ENCODE data around the gene TUNAR. TPM values are rescaled to one million over a fixed set of nuclear protein-coding genes. Genes with fewer than 3 reads are reported as not detected.

TUNAR gene
- total and polyA plus RNA-seq, 5 donors = not detected

DNA sequence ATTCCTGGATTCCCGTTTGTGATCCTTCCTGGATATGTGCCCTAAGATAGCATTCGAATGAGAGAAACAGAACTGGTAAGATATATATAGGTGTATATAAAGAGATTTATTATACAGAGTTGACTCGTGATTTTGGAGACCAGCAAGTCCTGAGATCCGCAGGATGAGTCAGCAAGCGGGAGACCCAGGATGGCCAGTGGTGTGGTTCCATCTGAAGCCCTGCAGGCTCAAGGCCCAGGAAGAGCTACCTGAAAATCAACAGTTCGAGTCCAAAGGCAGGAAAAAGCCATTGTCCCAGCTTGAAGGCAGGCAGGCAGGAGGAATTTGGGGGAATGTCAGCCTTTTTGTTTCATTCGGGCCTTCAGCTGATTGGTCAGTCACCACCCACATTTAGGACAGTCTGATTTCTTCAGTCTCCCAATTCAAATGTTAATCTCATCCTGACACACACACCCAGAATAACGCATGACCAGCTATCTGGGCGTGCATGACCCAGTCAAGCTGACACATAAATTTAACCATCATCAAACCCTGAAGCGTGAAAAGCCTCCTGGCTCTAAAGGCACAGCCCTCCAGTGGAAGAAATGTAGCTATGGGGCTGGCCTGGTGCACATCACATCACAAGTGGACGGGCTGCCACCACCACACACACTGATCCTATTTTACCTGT is 44.3 kb downstream of the TUNAR start:
- 69% methylated on average over 11 of the region's 11 CpGs for WGBS
- no peak for DNase-seq
- Histone ChIP-seq H3K27me3 (ENCODE audit: control insufficient read depth, insufficient read depth) (no peaks in the 10 kb centered on the region), H3K27ac (ENCODE audit: low read length) (no peak overlapping the region), H3K4me3 (ENCODE audit: low read length) (no peak overlapping the region), H3K9me3 (ENCODE audit: control insufficient read depth, low read length) (no peaks in the 10 kb centered on the region), H3K4me1 (ENCODE audit: control insufficient read depth, insufficient read depth, low read length) (no peaks in the 10 kb centered on the region)
- intact Hi-C loops (cut with DNase I) = no loop called here
- no peak for ATAC-seq

DNA sequence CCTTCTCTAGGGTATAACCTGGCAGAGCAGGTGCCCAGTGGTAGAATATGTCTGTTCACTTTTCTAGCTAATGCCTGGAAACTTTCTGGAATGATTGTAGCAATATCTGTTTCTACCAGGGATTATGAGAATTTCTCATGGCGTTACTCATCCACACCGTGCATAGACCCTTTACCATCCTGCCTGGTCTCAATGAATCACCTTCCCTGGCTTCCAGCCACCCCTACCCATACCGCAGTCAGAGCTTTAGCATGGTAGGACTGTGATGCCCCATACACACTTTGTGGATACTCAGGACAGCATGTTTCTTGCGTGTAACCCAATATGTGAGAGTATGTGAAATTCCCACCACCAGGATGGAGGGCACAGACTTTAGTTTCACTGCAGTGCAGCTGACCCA is 45.4 kb downstream of the TUNAR start:
- ATAC-seq = no peak
- 89% methylated on average over 4 of the region's 4 CpGs for WGBS
- intact Hi-C loops (cut with DNase I) = no loop called here

GRCh38 chr14:95928751-95929150 is 52.1 kb downstream of the TUNAR start:
- no peak overlapping the region for H3K27ac ChIP-seq (ENCODE audit: low read length)
- WGBS = 78% methylated on average over 2 of the region's 2 CpGs
- intact Hi-C loops (cut with DNase I) = no loop called here
- no peak overlapping the region for H3K4me3 ChIP-seq (ENCODE audit: low read length)
- H3K4me1 ChIP-seq (ENCODE audit: control insufficient read depth, insufficient read depth, low read length) = no peaks in the 10 kb centered on the region
- H3K9me3 ChIP-seq (ENCODE audit: control insufficient read depth, low read length) = no peaks in the 10 kb centered on the region
- ATAC-seq = no peak
- no peak for DNase-seq
- H3K27me3 ChIP-seq (ENCODE audit: control insufficient read depth, insufficient read depth) = no peaks in the 10 kb centered on the region

More for the DNA sequence above, 45.4 kb downstream of the TUNAR start:
- Histone ChIP-seq H3K4me3 (ENCODE audit: low read length) (no peak overlapping the region), H3K4me1 (ENCODE audit: control insufficient read depth, insufficient read depth, low read length) (no peaks in the 10 kb centered on the region), H3K27ac (ENCODE audit: low read length) (no peak overlapping the region), H3K27me3 (ENCODE audit: control insufficient read depth, insufficient read depth) (no peaks in the 10 kb centered on the region), H3K9me3 (ENCODE audit: control insufficient read depth, low read length) (no peaks in the 10 kb centered on the region)
- no peak for DNase-seq

DNA sequence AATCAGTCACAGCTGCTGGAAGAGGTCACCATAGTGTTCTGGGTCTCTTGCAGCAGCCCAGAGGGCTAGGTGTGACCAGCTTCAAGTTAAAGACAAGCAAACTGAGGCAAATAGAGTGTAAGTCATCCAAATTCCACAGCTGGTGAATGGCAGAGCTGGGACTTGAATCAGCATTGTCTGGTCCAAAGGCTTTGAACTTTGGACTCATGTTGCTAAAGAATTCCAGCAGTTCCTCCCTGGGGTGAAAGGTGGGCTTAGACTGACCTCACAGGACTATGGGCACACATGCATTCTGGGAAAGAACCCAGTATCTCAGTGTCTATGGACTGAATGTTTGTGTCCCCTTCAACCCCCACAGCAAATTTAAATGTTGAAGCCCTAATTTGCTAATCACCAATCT is 54.8 kb downstream of the TUNAR start:
- H3K27me3 ChIP-seq (ENCODE audit: control insufficient read depth, insufficient read depth) = no peaks in the 10 kb centered on the region
- ATAC-seq (no peak), DNase-seq (no peak)
- no peaks in the 10 kb centered on the region for H3K9me3 ChIP-seq (ENCODE audit: control insufficient read depth, low read length)
- H3K27ac ChIP-seq (ENCODE audit: low read length) = no peak overlapping the region
- no peaks in the 10 kb centered on the region for H3K4me1 ChIP-seq (ENCODE audit: control insufficient read depth, insufficient read depth, low read length)
- no peak overlapping the region for H3K4me3 ChIP-seq (ENCODE audit: low read length)
- intact Hi-C loops (cut with DNase I) = no loop called here

DNA sequence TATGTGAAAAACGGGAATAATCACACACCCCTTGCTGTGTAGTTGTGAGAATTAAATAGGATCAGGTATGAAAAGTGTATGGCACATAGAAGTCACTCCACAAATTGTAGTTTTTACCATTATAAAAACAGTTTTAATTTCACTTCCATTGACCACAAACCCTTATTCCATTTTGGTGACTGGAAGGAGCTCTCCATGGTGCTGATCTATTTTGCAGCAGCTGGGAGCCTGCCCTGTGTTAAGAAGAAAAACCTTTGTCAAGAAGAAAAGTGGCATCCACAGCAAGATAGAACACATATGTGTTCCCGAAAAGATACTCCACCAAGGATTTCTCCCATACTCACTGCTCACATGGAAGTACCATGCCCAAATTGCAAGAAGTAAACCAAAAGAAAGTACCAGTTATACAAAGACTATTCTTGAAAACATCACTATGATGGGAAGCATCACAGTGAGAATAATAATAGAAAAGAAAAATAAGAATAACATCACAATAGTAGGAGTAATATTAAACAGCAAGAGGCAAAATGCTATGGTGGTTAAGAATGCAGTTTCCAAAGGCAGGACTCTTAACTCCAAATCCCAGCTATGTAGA is 58.7 kb downstream of the TUNAR start:
- DNase-seq = no peak
- H3K27me3 ChIP-seq (ENCODE audit: control insufficient read depth, insufficient read depth) = no peaks in the 10 kb centered on the region
- H3K9me3 ChIP-seq (ENCODE audit: control insufficient read depth, low read length) = no peaks in the 10 kb centered on the region
- H3K27ac ChIP-seq (ENCODE audit: low read length) = no peak overlapping the region
- 13% methylated on average over 2 of the region's 2 CpGs for WGBS
- intact Hi-C loops (cut with DNase I) = no loop called here
- H3K4me3 ChIP-seq (ENCODE audit: low read length) = no peak overlapping the region
- ATAC-seq = no peak
- no peaks in the 10 kb centered on the region for H3K4me1 ChIP-seq (ENCODE audit: control insufficient read depth, insufficient read depth, low read length)

DNA sequence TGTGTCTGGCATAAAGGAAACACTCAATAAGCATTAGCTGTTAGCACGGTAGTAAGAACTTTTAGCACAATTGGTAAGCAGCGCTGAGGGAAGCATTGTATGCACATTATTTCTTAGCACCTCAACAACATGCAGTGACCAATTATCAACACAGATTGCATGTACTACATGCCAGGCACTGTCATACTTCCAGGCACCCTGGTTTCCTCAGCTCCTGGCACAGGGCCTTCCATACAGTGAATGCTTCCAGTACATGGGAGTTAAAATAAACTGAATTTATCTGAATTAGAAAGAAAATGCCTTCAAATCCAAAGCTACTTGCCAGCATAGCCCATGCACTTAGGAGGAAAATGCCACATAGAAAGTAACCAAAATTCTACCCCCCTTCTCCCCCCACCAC is 59.4 kb downstream of the TUNAR start:
- ATAC-seq = no peak

GRCh38 chr14:95939335-95939734 is 62.7 kb downstream of the TUNAR start:
- no peaks in the 10 kb centered on the region for H3K9me3 ChIP-seq (ENCODE audit: control insufficient read depth, low read length)
- DNase-seq (no peak), ATAC-seq (no peak)
- H3K27me3 ChIP-seq (ENCODE audit: control insufficient read depth, insufficient read depth) = no peaks in the 10 kb centered on the region
- no peak overlapping the region for H3K4me3 ChIP-seq (ENCODE audit: low read length)
- intact Hi-C loops (cut with DNase I) = no loop called here
- WGBS = 66% methylated on average over 4 of the region's 4 CpGs
- H3K4me1 ChIP-seq (ENCODE audit: control insufficient read depth, insufficient read depth, low read length) = no peaks in the 10 kb centered on the region
- no peak overlapping the region for H3K27ac ChIP-seq (ENCODE audit: low read length)

More for the DNA sequence above, 59.4 kb downstream of the TUNAR start:
- 76% methylated on average over 2 of the region's 2 CpGs for WGBS
- no peak for DNase-seq
- Histone ChIP-seq H3K27me3 (ENCODE audit: control insufficient read depth, insufficient read depth) (no peaks in the 10 kb centered on the region), H3K9me3 (ENCODE audit: control insufficient read depth, low read length) (no peaks in the 10 kb centered on the region), H3K4me3 (ENCODE audit: low read length) (no peak overlapping the region), H3K4me1 (ENCODE audit: control insufficient read depth, insufficient read depth, low read length) (no peaks in the 10 kb centered on the region), H3K27ac (ENCODE audit: low read length) (no peak overlapping the region)
- intact Hi-C loops (cut with DNase I) = no loop called here

- ATAC-seq (no peak), DNase-seq (no peak)
- Histone ChIP-seq H3K4me3 (ENCODE audit: low read length) (no peak overlapping the region), H3K27ac (ENCODE audit: low read length) (no peak overlapping the region), H3K27me3 (ENCODE audit: control insufficient read depth, insufficient read depth) (no peaks in the 10 kb centered on the region), H3K9me3 (ENCODE audit: control insufficient read depth, low read length) (no peaks in the 10 kb centered on the region), H3K4me1 (ENCODE audit: control insufficient read depth, insufficient read depth, low read length) (no peaks in the 10 kb centered on the region)
- WGBS = 18% methylated on average over 2 of the region's 2 CpGs
- intact Hi-C loops (cut with DNase I) = no loop called here
Measured at GRCh38 chr14:95941897-95942296, 65.3 kb downstream of the TUNAR start.

DNA sequence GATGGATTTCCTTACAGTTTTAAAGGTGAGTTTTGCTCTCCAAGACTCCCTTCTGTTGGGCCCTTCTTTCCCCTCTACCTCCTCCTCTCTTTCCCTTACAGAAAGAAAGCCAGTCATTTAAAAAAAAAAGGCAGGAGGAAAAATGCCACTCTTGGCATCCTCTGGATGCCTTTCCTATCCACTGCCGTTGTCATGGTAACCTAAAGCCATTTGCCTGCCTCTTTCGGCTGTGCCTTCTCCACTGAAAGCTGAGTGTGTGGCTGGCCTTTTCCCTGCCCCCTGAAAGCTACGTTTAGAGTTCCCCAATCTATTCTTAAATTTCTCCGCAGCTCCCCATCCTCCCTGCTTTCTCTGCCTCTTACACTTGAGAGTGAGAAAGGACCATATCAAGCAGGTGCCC is 67.1 kb downstream of the TUNAR start:
- H3K27ac ChIP-seq (ENCODE audit: low read length) = no peak overlapping the region
- intact Hi-C loops (cut with DNase I) = no loop called here
- DNase-seq = no peak
- no peaks in the 10 kb centered on the region for H3K9me3 ChIP-seq (ENCODE audit: control insufficient read depth, low read length)
- H3K4me3 ChIP-seq (ENCODE audit: low read length) = no peak overlapping the region
- H3K4me1 ChIP-seq (ENCODE audit: control insufficient read depth, insufficient read depth, low read length) = no peaks in the 10 kb centered on the region
- H3K27me3 ChIP-seq (ENCODE audit: control insufficient read depth, insufficient read depth) = no peaks in the 10 kb centered on the region
- ATAC-seq = no peak
- 23% methylated on average over 4 of the region's 4 CpGs for WGBS

DNA sequence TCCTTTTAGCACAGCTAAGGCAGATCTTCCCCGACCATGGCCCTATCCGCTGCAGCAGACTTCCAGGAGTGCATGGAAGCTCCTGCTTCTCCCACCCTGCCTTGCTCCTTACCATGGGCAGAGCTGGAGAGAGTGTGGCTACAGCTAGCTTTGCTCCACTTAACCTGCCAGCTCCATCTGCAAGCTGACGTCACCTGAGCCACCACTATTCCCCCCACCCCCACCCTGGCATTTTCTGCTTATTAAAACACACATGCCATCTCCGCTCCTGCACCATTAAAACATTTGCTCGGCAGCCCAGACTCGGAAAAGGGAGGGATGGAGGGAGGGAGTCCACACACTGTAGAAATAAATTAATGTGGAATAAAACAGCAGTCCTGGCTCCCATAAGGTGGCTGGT is 67.8 kb downstream of the TUNAR start:
- Histone ChIP-seq H3K4me3 (ENCODE audit: low read length) (no peak overlapping the region), H3K27me3 (ENCODE audit: control insufficient read depth, insufficient read depth) (no peaks in the 10 kb centered on the region)
- 52% methylated on average over 6 of the region's 6 CpGs for WGBS

DNA sequence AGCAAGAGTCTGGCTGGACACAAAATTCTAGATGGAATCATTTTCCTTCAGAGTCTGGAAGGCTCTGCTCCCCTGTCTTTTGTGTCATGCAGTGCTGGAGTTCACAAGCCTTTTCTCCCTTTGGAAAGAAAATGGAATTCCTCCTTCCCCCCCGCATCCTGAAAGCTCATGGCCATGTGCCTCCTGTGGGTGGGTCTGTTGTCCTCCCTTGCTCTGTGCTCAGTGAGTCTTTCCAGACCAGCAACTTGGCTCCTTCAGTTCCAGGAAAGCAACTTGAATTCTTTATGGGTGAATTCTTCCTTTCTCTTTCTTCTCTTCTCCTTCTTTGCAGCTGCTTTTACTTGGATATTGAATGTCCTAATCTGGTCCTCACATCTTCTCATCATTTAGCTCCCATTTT is 70.2 kb downstream of the TUNAR start:
- intact Hi-C loops (cut with DNase I) = no loop called here
- Histone ChIP-seq H3K27ac (ENCODE audit: low read length) (no peak overlapping the region), H3K27me3 (ENCODE audit: control insufficient read depth, insufficient read depth) (no peaks in the 10 kb centered on the region), H3K4me1 (ENCODE audit: control insufficient read depth, insufficient read depth, low read length) (no peaks in the 10 kb centered on the region), H3K4me3 (ENCODE audit: low read length) (no peak overlapping the region), H3K9me3 (ENCODE audit: control insufficient read depth, low read length) (no peaks in the 10 kb centered on the region)
- no peak for DNase-seq
- 43% methylated on average over 1 of the region's 1 CpG for WGBS
- no peak for ATAC-seq

More for the DNA sequence above, 67.8 kb downstream of the TUNAR start:
- Histone ChIP-seq H3K27ac (ENCODE audit: low read length) (no peak overlapping the region), H3K4me1 (ENCODE audit: control insufficient read depth, insufficient read depth, low read length) (no peaks in the 10 kb centered on the region), H3K9me3 (ENCODE audit: control insufficient read depth, low read length) (no peaks in the 10 kb centered on the region)
- intact Hi-C loops (cut with DNase I) = no loop called here
- no peak for DNase-seq
- no peak for ATAC-seq

DNA sequence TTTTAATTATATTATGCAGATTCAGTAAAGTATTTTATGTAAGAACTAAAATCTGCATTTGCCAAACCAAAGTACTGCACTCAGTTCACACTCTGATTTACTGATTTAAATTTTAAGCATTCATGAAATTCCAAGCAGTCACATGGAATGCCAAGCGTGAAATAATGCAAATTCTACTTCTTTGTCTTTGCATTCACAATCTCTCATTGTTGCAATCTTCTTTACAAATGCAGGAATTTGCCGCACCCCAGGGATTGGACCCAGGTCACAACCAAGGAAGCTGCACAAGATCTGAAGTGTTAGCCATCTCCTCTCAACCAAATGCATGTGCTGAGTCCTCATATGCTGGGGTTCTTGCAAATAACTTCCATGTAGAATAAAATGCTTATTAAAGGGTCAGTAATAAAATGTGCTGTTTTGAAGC is 71.9 kb downstream of the TUNAR start:
- H3K4me1 ChIP-seq (ENCODE audit: control insufficient read depth, insufficient read depth, low read length) = no peaks in the 10 kb centered on the region
- no peaks in the 10 kb centered on the region for H3K27me3 ChIP-seq (ENCODE audit: control insufficient read depth, insufficient read depth)
- intact Hi-C loops (cut with DNase I) = no loop called here
- H3K27ac ChIP-seq (ENCODE audit: low read length) = no peak overlapping the region
- DNase-seq = no peak
- no peak for ATAC-seq
- H3K9me3 ChIP-seq (ENCODE audit: control insufficient read depth, low read length) = no peaks in the 10 kb centered on the region
- no peak overlapping the region for H3K4me3 ChIP-seq (ENCODE audit: low read length)
- 10% methylated on average over 2 of the region's 2 CpGs for WGBS

All from right cardiac atrium (tissue), 5 donors.